ENCODE measurements around the gene COL5A2. TPM values are rescaled to one million over a fixed set of nuclear protein-coding genes. Genes with fewer than 3 reads are reported as not detected.

COL5A2 gene
- total and polyA plus RNA-seq, 4 donors: 3.2 to 83.5 (median 9.1) TPM

DNA sequence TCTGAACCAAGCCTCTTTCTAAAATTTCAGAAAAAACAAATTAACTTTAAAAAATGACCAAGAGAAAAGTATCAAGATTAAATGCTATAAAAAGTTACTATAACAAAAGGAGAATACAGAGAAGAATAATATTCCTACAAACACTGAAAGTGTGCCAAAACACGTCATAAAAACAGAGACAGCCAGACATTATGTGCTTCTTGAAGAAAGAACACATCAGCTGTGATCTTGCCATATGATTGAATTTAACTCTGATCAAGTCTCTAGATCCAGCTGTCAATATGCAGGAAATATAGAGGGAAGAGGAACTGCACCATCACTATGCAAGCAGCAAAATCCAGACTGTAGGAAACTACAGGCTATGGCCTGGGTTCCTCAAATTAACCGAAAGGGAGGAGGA lies 33.7 kb upstream of the COL5A2 start:
- DNase-seq (ENCODE audit: low spot score): no peak
- TF ChIP-seq CTCF (IDR thresholded peaks at IDR 0.05; ENCODE audit: low read depth, low read length, missing input control): no peak
- no peak for TF ChIP-seq RAD21 (IDR thresholded peaks at IDR 0.05)
- no peak for TF ChIP-seq FOXA1 (IDR thresholded peaks at IDR 0.05)
- no peak for TF ChIP-seq ATF3 (IDR thresholded peaks at IDR 0.05)
- TF ChIP-seq TAF1 (conservative IDR thresholded peaks at IDR 0.05): no peak
- no peak for TF ChIP-seq RXRA (IDR thresholded peaks at IDR 0.05)
- no peak for TF ChIP-seq NR2F2 (IDR thresholded peaks at IDR 0.05)
- no peak for TF ChIP-seq FOXA2 (IDR thresholded peaks at IDR 0.05)
- no peak for TF ChIP-seq HNF4A (conservative IDR thresholded peaks at IDR 0.05)
- TF ChIP-seq MAX (IDR thresholded peaks at IDR 0.05): no peak
- WGBS: 95% methylated on average over 2 of the region's 2 CpGs
- Histone ChIP-seq H3K9me3 (ENCODE audit: control insufficient read depth in 4 of 4, low read length in 3 of 4) (no peaks in the 10 kb centered on the region), H3K4me1 (ENCODE audit: control insufficient read depth in 4 of 4, insufficient read depth in 4 of 4, low read length in 3 of 4) (no peaks in the 10 kb centered on the region), H3K27ac (ENCODE audit: low read depth in 1 of 2, low read length in 2 of 2) (no peak overlapping the region), H3K4me3 (ENCODE audit: low read depth in 1 of 3, low read length in 3 of 3) (no peak overlapping the region), H3K36me3 (ENCODE audit: control insufficient read depth in 4 of 4, insufficient read depth in 3 of 4, low read depth in 1 of 4, low read length in 3 of 4) (no peaks in the 10 kb centered on the region), H3K9ac (ENCODE audit: low read depth in 1 of 2, low read length in 2 of 2) (no peak overlapping the region), H3K27me3 (ENCODE audit: control insufficient read depth in 4 of 4, insufficient read depth in 4 of 4, low read length in 3 of 4) (no peaks in the 10 kb centered on the region)

DNA sequence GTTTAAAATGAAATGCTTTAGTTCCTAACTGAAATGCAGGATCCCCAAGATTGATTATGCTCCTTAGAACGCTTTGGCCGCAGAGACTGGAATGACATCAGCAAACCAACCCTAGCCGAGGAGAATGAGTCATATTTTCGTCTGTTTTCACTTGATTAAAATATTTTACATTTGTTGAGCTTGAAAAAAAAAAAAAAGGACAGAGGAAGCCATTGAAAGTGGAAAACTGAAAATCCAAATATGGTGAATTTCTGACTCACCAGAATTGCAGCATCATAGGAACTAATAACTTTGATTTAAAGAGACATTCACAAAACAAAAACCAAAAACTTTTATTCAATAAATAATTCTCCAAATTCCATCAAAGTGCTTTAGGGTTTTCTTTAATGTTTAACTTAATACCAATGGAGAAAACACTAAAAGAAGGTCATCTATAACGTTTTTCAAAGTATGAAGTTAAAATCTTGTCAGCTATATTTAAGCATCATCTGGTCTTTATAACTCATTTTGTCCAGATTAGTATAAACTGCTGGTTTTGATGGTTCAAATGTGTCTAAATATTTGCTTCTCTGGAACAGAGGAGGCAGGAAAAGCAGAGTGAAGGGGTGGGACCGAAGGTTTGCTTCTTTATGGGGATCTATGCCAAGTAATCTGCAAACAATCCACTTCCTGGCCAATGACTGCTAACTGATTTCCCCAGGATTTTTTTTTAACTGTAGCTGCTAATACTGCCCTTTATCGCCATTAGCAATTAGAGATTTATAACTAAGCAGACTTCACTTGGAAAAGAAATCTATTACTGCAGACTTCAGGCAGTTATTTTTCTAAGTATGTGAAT lies 30.9 kb upstream of the COL5A2 start:
- 42% methylated on average over 7 of the region's 7 CpGs for WGBS
- no peaks in the 10 kb centered on the region for H3K36me3 ChIP-seq (ENCODE audit: control insufficient read depth in 4 of 4, insufficient read depth in 3 of 4, low read depth in 1 of 4, low read length in 3 of 4)
- no peaks in the 10 kb centered on the region for H3K27me3 ChIP-seq (ENCODE audit: control insufficient read depth in 4 of 4, insufficient read depth in 4 of 4, low read length in 3 of 4)
- H3K4me1 ChIP-seq (ENCODE audit: control insufficient read depth in 4 of 4, insufficient read depth in 4 of 4, low read length in 3 of 4): no peaks in the 10 kb centered on the region
- no peak overlapping the region for H3K4me3 ChIP-seq (ENCODE audit: low read depth in 1 of 3, low read length in 3 of 3)
- peak overlapping the region in 1 of 2 donors; percentile 7 for H3K27ac ChIP-seq (ENCODE audit: low read depth in 1 of 2, low read length in 2 of 2)
- no peak overlapping the region for H3K9ac ChIP-seq (ENCODE audit: low read depth in 1 of 2, low read length in 2 of 2)
- TF ChIP-seq FOXA2 (IDR thresholded peaks at IDR 0.05) (no peak), JUND (IDR thresholded peaks at IDR 0.05) (peak; percentile 69 to 88), HNF4A (conservative IDR thresholded peaks at IDR 0.05) (peak in 1 of 2 donors; percentile 9), FOXA1 (IDR thresholded peaks at IDR 0.05) (no peak), REST (IDR thresholded peaks at IDR 0.05) (no peak), GABPA (IDR thresholded peaks at IDR 0.05 in 1 of 2, conservative IDR thresholded peaks at IDR 0.05 in 1 of 2) (no peak), RXRA (IDR thresholded peaks at IDR 0.05) (no peak), RAD21 (IDR thresholded peaks at IDR 0.05) (peak; percentile 24 to 43), TAF1 (conservative IDR thresholded peaks at IDR 0.05) (no peak), CTCF (IDR thresholded peaks at IDR 0.05; ENCODE audit: low read depth, low read length, missing input control) (no peak), ATF3 (IDR thresholded peaks at IDR 0.05) (no peak), YY1 (IDR thresholded peaks at IDR 0.05) (peak; percentile 43), HNF4G (IDR thresholded peaks at IDR 0.05) (no peak), EGR1 (IDR thresholded peaks at IDR 0.05; ENCODE audit: low read depth in 2 of 2) (no peak), SP1 (IDR thresholded peaks at IDR 0.05) (no peak), MAX (IDR thresholded peaks at IDR 0.05) (no peak)
- TF ChIP-seq, protein P1, sequence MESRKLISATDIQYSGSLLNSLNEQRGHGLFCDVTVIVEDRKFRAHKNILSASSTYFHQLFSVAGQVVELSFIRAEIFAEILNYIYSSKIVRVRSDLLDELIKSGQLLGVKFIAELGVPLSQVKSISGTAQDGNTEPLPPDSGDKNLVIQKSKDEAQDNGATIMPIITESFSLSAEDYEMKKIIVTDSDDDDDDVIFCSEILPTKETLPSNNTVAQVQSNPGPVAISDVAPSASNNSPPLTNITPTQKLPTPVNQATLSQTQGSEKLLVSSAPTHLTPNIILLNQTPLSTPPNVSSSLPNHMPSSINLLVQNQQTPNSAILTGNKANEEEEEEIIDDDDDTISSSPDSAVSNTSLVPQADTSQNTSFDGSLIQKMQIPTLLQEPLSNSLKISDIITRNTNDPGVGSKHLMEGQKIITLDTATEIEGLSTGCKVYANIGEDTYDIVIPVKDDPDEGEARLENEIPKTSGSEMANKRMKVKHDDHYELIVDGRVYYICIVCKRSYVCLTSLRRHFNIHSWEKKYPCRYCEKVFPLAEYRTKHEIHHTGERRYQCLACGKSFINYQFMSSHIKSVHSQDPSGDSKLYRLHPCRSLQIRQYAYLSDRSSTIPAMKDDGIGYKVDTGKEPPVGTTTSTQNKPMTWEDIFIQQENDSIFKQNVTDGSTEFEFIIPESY (IDR thresholded peaks at IDR 0.05): no peak
- no peak for DNase-seq (ENCODE audit: low spot score)
- no peaks in the 10 kb centered on the region for H3K9me3 ChIP-seq (ENCODE audit: control insufficient read depth in 4 of 4, low read length in 3 of 4)
